GM19463 (cell line): ENCODE results near the gene SAFB2.
"Not testable (repeated sequence)": the region's sequence is repeated elsewhere in the genome, so short reads cannot be mapped to it uniquely, and the experiment has no call there.

Experiments used
- ATAC-seq: cut with Tn5 transposase; IDR thresholded peaks from one replicate; pipeline ENCODE4 v1.9.1; 2021; ENCODE audit warnings: mild to moderate bottlenecking, moderate library complexity; ENCODE audit not compliant: unreplicated experiment

Gene SAFB2

GRCh38 chr19:5608766-5609165 lies 13.8 kb downstream of the SAFB2 start:
- not testable (repeated sequence) for ATAC-seq

- ATAC-seq = no peak
Observed at GRCh38 chr19:5608291-5608690, 14.3 kb downstream of the SAFB2 start.

- ATAC-seq = no peak
Observed at GRCh38 chr19:5607318-5608275, 15.0 kb downstream of the SAFB2 start.

GRCh38 chr19:5605362-5605761 lies 17.2 kb downstream of the SAFB2 start:
- no peak for ATAC-seq

- no peak for ATAC-seq
Observed at GRCh38 chr19:5603626-5604025, 18.9 kb downstream of the SAFB2 start.

GRCh38 chr19:5600797-5601196 lies 21.8 kb downstream of the SAFB2 start:
- no peak for ATAC-seq

GRCh38 chr19:5595745-5596144 lies 26.8 kb downstream of the SAFB2 start:
- ATAC-seq = no peak

DNA sequence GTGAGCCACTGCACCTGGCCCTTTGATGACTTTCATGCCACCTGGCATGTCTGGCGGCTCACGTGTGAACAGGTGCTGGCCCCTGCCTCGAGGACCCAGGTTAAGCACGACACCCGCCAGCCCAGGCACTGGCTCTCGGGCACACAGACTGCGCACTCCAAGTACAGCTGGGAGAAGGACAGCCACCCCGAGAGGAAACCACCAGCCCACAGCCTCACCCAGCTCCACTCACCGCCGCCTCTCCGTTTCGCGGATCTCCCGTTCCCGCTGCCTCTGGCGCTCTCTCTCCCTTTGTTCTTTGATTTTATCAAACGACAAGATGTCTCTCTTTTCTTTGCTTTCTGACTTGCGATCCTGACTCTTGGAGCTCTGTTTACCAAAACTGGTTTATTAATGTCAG lies 27.4 kb downstream of the SAFB2 start:
- ATAC-seq = no peak

DNA sequence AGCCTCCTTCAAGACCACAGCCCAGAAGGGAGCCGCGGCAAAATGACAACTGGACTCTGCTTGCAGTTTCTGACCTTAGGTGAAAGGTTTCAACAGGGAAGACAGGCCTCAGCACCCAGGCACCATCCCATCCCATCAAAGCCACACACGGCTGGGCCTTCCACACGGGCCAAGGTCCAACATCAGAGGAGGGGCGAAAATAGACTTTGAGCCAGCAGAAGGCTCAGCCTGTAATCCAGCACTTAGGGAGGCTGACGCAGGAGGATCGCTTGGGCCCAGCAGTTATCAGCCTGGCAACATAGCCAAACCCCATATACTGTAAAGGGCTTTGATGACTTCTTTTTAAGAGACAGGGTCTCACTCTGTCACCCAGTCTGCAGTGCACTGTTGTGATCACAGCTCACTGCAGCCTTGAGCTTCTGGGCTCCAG lies 28.0 kb downstream of the SAFB2 start:
- ATAC-seq = no peak

- ATAC-seq = no peak
Observed at GRCh38 chr19:5593343-5594255, 29.0 kb downstream of the SAFB2 start.

- ATAC-seq = no peak
Observed at GRCh38 chr19:5592531-5593342, 29.8 kb downstream of the SAFB2 start.

- no peak for ATAC-seq
Observed at GRCh38 chr19:5591476-5591875, 31.1 kb downstream of the SAFB2 start.

GRCh38 chr19:5590865-5591154 lies 31.8 kb downstream of the SAFB2 start:
- ATAC-seq = no peak

GRCh38 chr19:5590151-5590864 lies 32.3 kb downstream of the SAFB2 start:
- ATAC-seq = no peak

DNA sequence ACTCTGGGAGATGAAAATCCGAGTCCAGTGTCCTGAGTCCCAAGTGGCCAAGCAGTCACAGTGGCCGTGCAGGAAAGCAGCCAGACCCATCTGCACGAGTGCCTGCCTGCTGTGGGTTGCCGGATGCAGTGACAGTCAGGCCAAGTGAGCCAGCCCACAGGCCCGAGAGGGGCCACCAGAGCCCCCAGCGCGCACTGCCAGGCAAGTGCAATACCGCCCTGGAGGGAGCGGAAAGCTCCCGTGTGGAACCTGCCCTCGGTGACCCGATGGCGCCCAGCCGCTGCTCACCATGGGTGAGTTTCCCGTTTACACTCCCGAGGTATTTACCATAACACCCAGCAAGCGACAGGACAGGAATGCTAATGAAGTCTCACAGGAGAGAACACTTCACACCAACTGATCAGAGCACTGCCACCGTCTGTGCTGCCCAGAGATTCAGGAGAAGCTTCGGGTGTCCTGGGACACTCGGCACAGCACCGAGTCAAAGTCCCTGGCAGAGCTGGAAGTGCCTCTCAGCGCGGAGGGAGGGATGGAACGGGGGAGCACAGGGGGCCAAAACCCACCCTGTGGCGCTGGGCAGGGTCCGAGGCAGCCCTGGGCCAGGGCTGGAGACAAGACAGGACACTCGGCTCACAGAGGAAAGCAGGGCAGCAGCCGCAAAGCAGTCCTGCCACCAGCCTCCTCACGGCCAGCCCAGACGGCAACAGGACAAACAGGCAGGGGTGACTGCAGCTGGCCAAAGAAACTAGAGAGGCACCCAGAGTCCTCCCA lies 33.5 kb downstream of the SAFB2 start:
- ATAC-seq = no peak

- ATAC-seq = no peak
Observed at GRCh38 chr19:5588441-5588840, 34.1 kb downstream of the SAFB2 start.

GRCh38 chr19:5587661-5588060 lies 34.9 kb downstream of the SAFB2 start:
- no peak for ATAC-seq

DNA sequence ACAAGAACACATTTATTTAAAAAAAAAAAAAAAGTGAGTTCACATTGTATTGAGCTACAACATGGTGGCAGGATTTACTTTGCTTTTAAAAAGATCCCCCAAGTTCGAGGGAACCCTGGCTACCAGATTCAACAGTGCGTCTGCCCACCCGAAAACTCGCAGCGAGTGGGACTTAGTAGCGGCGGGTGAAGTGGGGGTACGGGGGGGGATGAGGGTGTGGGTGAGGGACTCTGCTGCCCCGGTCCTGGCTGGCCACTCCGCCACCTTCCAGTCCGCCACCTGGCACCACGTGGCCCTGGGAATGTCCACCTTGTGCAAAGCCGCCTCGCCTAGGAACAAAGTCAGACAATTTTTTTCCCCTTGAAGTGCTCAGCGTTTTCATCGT lies 35.5 kb downstream of the SAFB2 start:
- ATAC-seq = no peak

DNA sequence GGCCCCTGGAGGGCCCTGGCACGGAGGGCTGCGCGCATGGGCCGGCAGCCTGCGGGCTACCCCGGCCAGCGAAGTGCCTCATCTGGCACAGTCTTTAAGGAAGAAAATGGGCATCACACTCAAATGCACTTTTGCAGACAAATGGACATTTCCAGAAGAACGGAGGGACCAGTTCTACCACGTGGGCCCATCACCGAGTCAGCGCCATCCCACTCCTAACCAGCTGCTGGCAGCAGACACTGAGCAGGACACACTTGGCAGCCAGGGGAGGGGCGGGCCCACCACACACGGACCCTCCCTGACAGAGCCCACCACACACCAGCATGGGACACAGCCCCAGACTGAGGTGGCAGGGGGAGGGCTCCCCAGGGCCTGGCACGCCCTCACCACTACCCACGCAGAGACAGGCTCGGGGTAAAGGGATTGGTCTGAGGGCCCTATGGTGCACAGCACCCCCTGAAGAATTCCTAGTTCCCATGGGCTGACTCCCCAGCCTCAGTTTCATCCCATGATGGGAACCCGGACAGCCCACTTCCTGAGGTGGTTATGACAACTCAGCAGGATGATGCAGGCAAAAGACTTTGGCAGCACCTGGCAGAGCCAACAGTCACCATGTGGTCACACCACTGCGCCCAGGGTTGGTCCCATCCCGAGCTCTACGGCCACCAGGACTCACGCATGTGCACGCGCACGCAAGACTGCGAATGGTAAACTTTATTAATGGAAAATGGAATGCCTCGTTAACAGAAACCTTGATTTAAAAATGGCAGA lies 36.1 kb downstream of the SAFB2 start:
- no peak for ATAC-seq
